ENCODE data around the gene EFS. TPM values are rescaled to one million over a fixed set of nuclear protein-coding genes. Genes with fewer than 3 reads are reported as not detected.
A peak's percentile ranks its signal among the peaks of the same experiment; 100 is the strongest.
"Not testable (repeated sequence)": the region's sequence is repeated elsewhere in the genome, so short reads cannot be mapped to it uniquely, and the experiment has no call there.

The EFS gene
- total and polyA plus RNA-seq, 4 experiments from 2014 or later: not detected

- no peaks in the 10 kb centered on the region for H3K4me1 Mint-ChIP-seq
- no peak for DNase-seq
- H3K27me3 Mint-ChIP-seq: peaks cover 2 to 10% of the 10 kb centered on the region in 2 donors
- Histone ChIP-seq H3K36me3 (ENCODE audit: insufficient read depth, low read length) (no peaks in the 10 kb centered on the region), H3K4me3 (ENCODE audit: low read length in 2 of 2) (no peak overlapping the region), H3K4me1 (ENCODE audit: insufficient read depth, low read length) (no peaks in the 10 kb centered on the region), H3K9me3 (ENCODE audit: control insufficient read depth in 1 of 2, low read length in 2 of 2) (no peaks in the 10 kb centered on the region), H3K27me3 (ENCODE audit: insufficient read depth, low read length) (no peaks in the 10 kb centered on the region), H3K27ac (ENCODE audit: low read depth, low read length) (no peak overlapping the region)
- intact Hi-C loops (cut with micrococcal nuclease): no loop called here
- H3K9me3 Mint-ChIP-seq: no peaks in the 10 kb centered on the region
- no peak overlapping the region for H3K27ac Mint-ChIP-seq
- ChIA-PET CTCF (ENCODE audit: partially characterized antibody) (no interaction called here), POLR2A (ENCODE audit: partially characterized antibody) (no interaction called here)
- no peak overlapping the region for H3K4me3 Mint-ChIP-seq
- no peaks in the 10 kb centered on the region for H3K36me3 Mint-ChIP-seq
Observed at GRCh38 chr14:23396781-23397407, 31.9 kb upstream of the EFS start.

DNA sequence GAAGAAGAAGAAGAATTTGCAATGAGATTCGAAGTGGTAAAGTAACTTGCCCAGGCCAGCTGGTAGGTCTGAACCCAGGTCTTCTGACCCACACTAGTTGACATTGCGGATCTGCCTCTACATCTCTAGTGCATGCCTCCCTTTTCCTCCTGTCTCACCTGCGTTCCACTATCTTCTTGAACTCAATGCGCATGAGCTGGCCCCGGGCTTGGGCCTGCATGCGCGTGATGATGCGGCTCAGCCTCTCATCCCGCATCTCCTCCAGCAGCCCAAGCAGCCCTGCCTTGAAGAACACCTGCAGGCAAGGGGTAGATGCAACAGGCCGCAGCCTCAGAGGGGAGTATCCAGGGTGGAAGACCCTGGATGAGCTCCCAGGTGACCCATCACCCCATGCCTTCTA is 31.2 kb upstream of the EFS start:
- intact Hi-C loops (cut with micrococcal nuclease): no loop called here
- no peak for DNase-seq
- Mint-ChIP-seq H3K27ac (no peak overlapping the region), H3K36me3 (no peaks in the 10 kb centered on the region), H3K4me1 (no peaks in the 10 kb centered on the region), H3K27me3 (peaks cover 2 to 9% of the 10 kb centered on the region in 2 donors), H3K9me3 (no peaks in the 10 kb centered on the region), H3K4me3 (peak overlapping the region in 1 of 8 donors; percentile 49)
- no peaks in the 10 kb centered on the region for H3K27me3 ChIP-seq (ENCODE audit: insufficient read depth, low read length)
- H3K4me3 ChIP-seq (ENCODE audit: low read length in 2 of 2): no peak overlapping the region
- H3K36me3 ChIP-seq (ENCODE audit: insufficient read depth, low read length): no peaks in the 10 kb centered on the region
- CTCF ChIA-PET (ENCODE audit: partially characterized antibody): no interaction called here
- no peaks in the 10 kb centered on the region for H3K9me3 ChIP-seq (ENCODE audit: control insufficient read depth in 1 of 2, low read length in 2 of 2)
- POLR2A ChIA-PET (ENCODE audit: partially characterized antibody): no interaction called here
- no peak overlapping the region for H3K27ac ChIP-seq (ENCODE audit: low read depth, low read length)
- no peaks in the 10 kb centered on the region for H3K4me1 ChIP-seq (ENCODE audit: insufficient read depth, low read length)

DNA sequence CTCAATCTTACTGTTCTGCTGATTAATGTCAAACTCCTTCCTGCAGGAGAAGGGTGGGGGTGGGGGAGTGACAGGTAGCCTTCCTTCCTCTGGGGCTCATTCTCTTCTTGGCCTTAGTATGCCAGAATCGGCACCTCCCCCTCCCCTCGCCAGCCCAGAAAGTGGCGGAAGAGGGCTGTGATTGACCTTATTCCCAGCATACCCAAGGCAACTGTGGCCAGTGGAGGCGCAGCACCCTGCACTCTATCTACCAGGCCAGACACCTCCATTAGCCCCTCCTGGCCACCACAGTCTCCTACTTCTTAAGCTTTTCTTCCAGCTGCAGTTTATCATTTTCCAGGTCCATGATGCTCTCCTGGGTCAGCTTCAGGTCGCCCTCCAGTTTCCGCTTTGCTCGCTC is 27.6 kb upstream of the EFS start:
- H3K4me3 ChIP-seq (ENCODE audit: low read length in 2 of 2): no peak overlapping the region
- no peaks in the 10 kb centered on the region for H3K9me3 Mint-ChIP-seq
- H3K4me1 ChIP-seq (ENCODE audit: insufficient read depth, low read length): no peaks in the 10 kb centered on the region
- ChIA-PET CTCF (ENCODE audit: partially characterized antibody) (interaction anchor here (2.8 kb wide), 1 partner anchor 12 kb away, joined by 11 read pairs; no protein-coding TSS in a partner anchor), POLR2A (ENCODE audit: partially characterized antibody) (no interaction called here)
- H3K4me3 Mint-ChIP-seq: no peak overlapping the region
- no peaks in the 10 kb centered on the region for H3K36me3 ChIP-seq (ENCODE audit: insufficient read depth, low read length)
- no peaks in the 10 kb centered on the region for H3K4me1 Mint-ChIP-seq
- DNase-seq: no peak
- H3K27me3 Mint-ChIP-seq: peaks cover 0 to 12% of the 10 kb centered on the region in 2 donors
- H3K36me3 Mint-ChIP-seq: no peaks in the 10 kb centered on the region
- no peaks in the 10 kb centered on the region for H3K27me3 ChIP-seq (ENCODE audit: insufficient read depth, low read length)
- intact Hi-C loops (cut with micrococcal nuclease): no loop called here
- no peaks in the 10 kb centered on the region for H3K9me3 ChIP-seq (ENCODE audit: control insufficient read depth in 1 of 2, low read length in 2 of 2)
- H3K27ac ChIP-seq (ENCODE audit: low read depth, low read length): no peak overlapping the region
- peak overlapping the region in 1 of 7 donors; percentile 44 for H3K27ac Mint-ChIP-seq

- H3K4me1 Mint-ChIP-seq; H3K27ac ChIP-seq (ENCODE audit: low read depth, low read length); H3K36me3 Mint-ChIP-seq; H3K36me3 ChIP-seq (ENCODE audit: insufficient read depth, low read length); H3K9me3 ChIP-seq (ENCODE audit: control insufficient read depth in 1 of 2, low read length in 2 of 2); CTCF ChIA-PET (ENCODE audit: partially characterized antibody); H3K9me3 Mint-ChIP-seq; DNase-seq; H3K4me3 ChIP-seq (ENCODE audit: low read length in 2 of 2); H3K4me3 Mint-ChIP-seq; H3K4me1 ChIP-seq (ENCODE audit: insufficient read depth, low read length); POLR2A ChIA-PET (ENCODE audit: partially characterized antibody); H3K27ac Mint-ChIP-seq; H3K27me3 ChIP-seq (ENCODE audit: insufficient read depth, low read length); intact Hi-C loops (cut with micrococcal nuclease): not testable (repeated sequence)
- H3K27me3 Mint-ChIP-seq: peaks cover 2 to 15% of the 10 kb centered on the region in 2 donors
Observed at GRCh38 chr14:23389871-23390270, 24.9 kb upstream of the EFS start.

DNA sequence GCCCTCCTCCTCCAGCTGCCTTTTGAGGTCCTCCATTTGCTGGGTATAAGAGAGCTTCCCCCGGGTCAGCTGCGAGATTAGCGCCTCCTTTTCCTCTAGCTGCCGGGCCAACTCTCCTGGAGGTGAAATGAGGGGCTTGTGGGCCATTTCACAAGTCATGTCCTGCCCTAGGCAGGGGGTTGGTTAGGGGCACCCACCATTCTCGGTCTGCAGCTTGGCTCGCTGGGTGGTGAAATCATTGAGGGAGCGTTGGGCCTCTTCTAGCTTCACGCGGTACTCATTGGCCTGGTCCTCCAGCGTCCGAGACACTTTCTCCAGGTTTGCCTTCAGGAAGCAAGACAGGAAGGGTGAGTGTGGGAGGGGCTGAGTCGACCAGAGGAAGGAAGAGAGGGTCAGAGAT is 24.4 kb upstream of the EFS start:
- DNase-seq: no peak
- Mint-ChIP-seq H3K36me3 (no peaks in the 10 kb centered on the region), H3K4me1 (no peaks in the 10 kb centered on the region), H3K27ac (no peak overlapping the region), H3K27me3 (peaks cover 2 to 18% of the 10 kb centered on the region in 2 donors), H3K9me3 (no peaks in the 10 kb centered on the region), H3K4me3 (no peak overlapping the region)
- no peaks in the 10 kb centered on the region for H3K4me1 ChIP-seq (ENCODE audit: insufficient read depth, low read length)
- no peak overlapping the region for H3K4me3 ChIP-seq (ENCODE audit: low read length in 2 of 2)
- no peaks in the 10 kb centered on the region for H3K36me3 ChIP-seq (ENCODE audit: insufficient read depth, low read length)
- intact Hi-C loops (cut with micrococcal nuclease): no loop called here
- no peak overlapping the region for H3K27ac ChIP-seq (ENCODE audit: low read depth, low read length)
- ChIA-PET POLR2A (ENCODE audit: partially characterized antibody) (no interaction called here), CTCF (ENCODE audit: partially characterized antibody) (interaction anchor here (1.3 kb wide), 1 partner anchor 10 kb away, joined by 8 read pairs; no protein-coding TSS in a partner anchor)
- no peaks in the 10 kb centered on the region for H3K27me3 ChIP-seq (ENCODE audit: insufficient read depth, low read length)
- H3K9me3 ChIP-seq (ENCODE audit: control insufficient read depth in 1 of 2, low read length in 2 of 2): no peaks in the 10 kb centered on the region

DNA sequence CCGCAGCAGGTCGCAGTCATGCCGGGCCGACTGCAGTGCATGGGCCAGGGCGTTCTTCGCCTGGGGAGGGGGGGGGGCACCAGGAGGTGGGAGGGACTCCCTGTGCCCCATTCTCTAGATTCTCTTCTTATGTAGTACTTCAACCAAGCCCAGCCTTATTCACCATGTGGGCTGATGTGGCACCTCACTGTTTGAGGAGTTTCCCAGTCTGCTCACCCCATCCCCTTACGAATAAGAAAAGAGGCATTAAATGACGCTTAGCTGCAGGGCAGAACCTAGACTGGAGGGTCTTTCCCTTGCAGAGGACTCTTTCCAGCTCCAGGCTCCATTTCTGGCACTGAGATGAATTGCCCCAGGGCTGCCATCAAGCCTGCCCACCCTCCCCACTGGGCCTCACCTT is 24.0 kb upstream of the EFS start:
- H3K27ac Mint-ChIP-seq: peak overlapping the region in 1 of 7 donors; percentile 25
- no peaks in the 10 kb centered on the region for H3K4me1 Mint-ChIP-seq

GRCh38 chr14:23387916-23388882 is 23.2 kb upstream of the EFS start:
- no peaks in the 10 kb centered on the region for H3K4me1 Mint-ChIP-seq
- no peaks in the 10 kb centered on the region for H3K9me3 Mint-ChIP-seq
- intact Hi-C loops (cut with micrococcal nuclease): no loop called here
- no peaks in the 10 kb centered on the region for H3K9me3 ChIP-seq (ENCODE audit: control insufficient read depth in 1 of 2, low read length in 2 of 2)
- no peak overlapping the region for H3K27ac ChIP-seq (ENCODE audit: low read depth, low read length)
- H3K27ac Mint-ChIP-seq: no peak overlapping the region
- H3K27me3 ChIP-seq (ENCODE audit: insufficient read depth, low read length): no peaks in the 10 kb centered on the region
- peaks cover 2 to 19% of the 10 kb centered on the region in 2 donors for H3K27me3 Mint-ChIP-seq
- no peak for DNase-seq
- no peaks in the 10 kb centered on the region for H3K36me3 ChIP-seq (ENCODE audit: insufficient read depth, low read length)
- H3K4me1 ChIP-seq (ENCODE audit: insufficient read depth, low read length): no peaks in the 10 kb centered on the region
- no peak overlapping the region for H3K4me3 ChIP-seq (ENCODE audit: low read length in 2 of 2)
- no peaks in the 10 kb centered on the region for H3K36me3 Mint-ChIP-seq
- no peak overlapping the region for H3K4me3 Mint-ChIP-seq
- ChIA-PET POLR2A (ENCODE audit: partially characterized antibody) (no interaction called here), CTCF (ENCODE audit: partially characterized antibody) (interaction anchor here (0.6 to 1.3 kb wide), 3 partner anchors 9 to 294 kb away, joined by 3 to 8 read pairs (median 3); no protein-coding TSS in a partner anchor)

More for the DNA sequence above, 24.0 kb upstream of the EFS start:
- Histone ChIP-seq H3K9me3 (ENCODE audit: control insufficient read depth in 1 of 2, low read length in 2 of 2) (no peaks in the 10 kb centered on the region), H3K27ac (ENCODE audit: low read depth, low read length) (no peak overlapping the region), H3K27me3 (ENCODE audit: insufficient read depth, low read length) (no peaks in the 10 kb centered on the region), H3K4me3 (ENCODE audit: low read length in 2 of 2) (no peak overlapping the region), H3K36me3 (ENCODE audit: insufficient read depth, low read length) (no peaks in the 10 kb centered on the region), H3K4me1 (ENCODE audit: insufficient read depth, low read length) (no peaks in the 10 kb centered on the region)
- ChIA-PET CTCF (ENCODE audit: partially characterized antibody) (interaction anchor here (0.6 to 1.3 kb wide), 2 partner anchors 9 to 295 kb away, joined by 3 to 8 read pairs; no protein-coding TSS in a partner anchor), POLR2A (ENCODE audit: partially characterized antibody) (no interaction called here)
- no peaks in the 10 kb centered on the region for H3K36me3 Mint-ChIP-seq
- intact Hi-C loops (cut with micrococcal nuclease): no loop called here
- no peak overlapping the region for H3K4me3 Mint-ChIP-seq
- H3K9me3 Mint-ChIP-seq: no peaks in the 10 kb centered on the region
- H3K27me3 Mint-ChIP-seq: peaks cover 2 to 19% of the 10 kb centered on the region in 2 donors
- no peak for DNase-seq
